GM23248 (cell line): ENCODE data around the gene BTBD19.

Experiments
- EZH2 ChIP-seq: fragments of 200-600 bp; sonication (generic); IDR thresholded peaks from 2 replicates; pipeline ENCODE4 v1.6.1; 2018; ENCODE audit warnings: antibody characterized with exemption, mild to moderate bottlenecking; ENCODE audit not compliant: insufficient read depth, poor library complexity, severe bottlenecking
- EZH2phosphoT487 ChIP-seq: fragments of 200-600 bp; sonication (generic); IDR thresholded peaks from 2 replicates; pipeline ENCODE4 v1.6.1; 2018; ENCODE audit warnings: antibody characterized with exemption, moderate library complexity, mild to moderate bottlenecking, low read depth; ENCODE audit not compliant: insufficient read depth

DNA sequence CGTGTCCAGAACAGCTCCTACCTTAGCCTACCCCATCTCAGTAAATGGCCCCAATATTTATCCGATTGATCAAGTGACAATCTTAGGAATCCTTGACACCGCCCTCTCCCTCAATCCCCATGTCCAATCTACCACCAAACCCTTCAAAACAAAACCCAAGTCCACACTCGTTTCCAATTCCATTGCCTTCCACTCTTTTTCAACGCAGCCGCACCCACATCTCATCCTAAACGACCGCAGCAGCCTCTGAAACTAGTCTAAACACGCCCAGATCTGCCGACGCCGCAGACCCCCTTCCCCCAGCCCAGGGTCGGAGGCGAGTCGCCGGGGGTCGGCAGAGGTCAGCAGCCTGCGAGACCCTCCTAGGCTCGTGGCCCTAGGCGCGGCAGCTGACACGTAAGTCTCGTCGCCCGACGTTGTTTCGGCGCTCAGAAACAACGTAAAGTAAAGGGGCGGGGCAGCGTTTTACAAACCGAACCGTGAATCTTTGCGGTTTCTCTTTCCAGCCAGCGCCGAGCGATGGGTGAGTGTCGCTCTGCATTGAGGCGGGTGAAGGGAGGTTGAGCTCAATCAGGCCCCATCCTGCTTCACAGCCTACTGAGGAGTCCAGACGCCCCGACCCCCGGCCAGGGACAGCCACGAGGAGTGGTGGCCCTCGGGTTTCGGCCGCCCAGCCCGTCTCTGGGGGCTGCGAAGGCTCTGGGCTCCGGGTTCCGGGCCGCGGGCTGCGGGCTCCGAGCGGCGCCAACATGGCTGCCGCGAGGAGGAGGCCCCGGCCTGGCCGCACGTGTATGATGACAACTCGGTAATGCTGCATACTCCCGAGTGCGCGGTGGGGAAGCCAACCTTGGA is 33.0 kb upstream of the BTBD19 start, which contains the start of gene RPS8:
- TF ChIP-seq EZH2 (no peak), EZH2phosphoT487 (no peak)
